PC-3 (cell line): Measurements from ENCODE around the gene NAP1L1. TPM values are rescaled to one million over a fixed set of nuclear protein-coding genes. Genes with fewer than 3 reads are reported as not detected.
A peak's percentile ranks its signal among the peaks of the same experiment; 100 is the strongest.

Source experiments
- ATAC-seq: fragments of 200-7000 bp; cut with Tn5 transposase; 2 replicates; pipeline ENCODE4 v1.9.1; 2020; ENCODE audit warnings: mild to moderate bottlenecking, moderate library complexity
- BruUV-seq: library from RNA; stranded (reverse); fragments of 400-500 nt; replicated peaks from 2 replicates; lab custom pipeline; 2021; lab: Mats Ljungman, UMichigan
- CTCF ChIA-PET: fragments of 300-600 bp; sonication (Branson Sonifier 250); formaldehyde crosslinking; loops from one replicate; lab custom pipeline; 2022; ENCODE audit warnings: antibody characterized with exemption; lab: Charles Lee
- POLR2A ChIA-PET: fragments of 300-600 bp; sonication (Branson Sonifier 250); formaldehyde crosslinking; loops from one replicate; lab custom pipeline; 2022; ENCODE audit warnings: antibody characterized with exemption; ENCODE audit not compliant: unreplicated experiment; lab: Charles Lee
- DNase-seq: peaks from one replicate; pipeline ENCODE4 v3.0.0-alpha.2; 2015
- H2AFZ ChIP-seq: fragments of 300-600 bp; sonication (generic); 2 replicates; pipeline ENCODE4 v1.6.0; 2016; ENCODE audit warnings: antibody characterized with exemption, low read length
- H3F3A ChIP-seq: fragments of 300-600 bp; sonication (generic); one replicate; pipeline ENCODE4 v1.6.0; 2017; ENCODE audit warnings: antibody characterized with exemption, low read length, control low read depth, mild to moderate bottlenecking; ENCODE audit not compliant: unreplicated experiment
- H3K27ac ChIP-seq: fragments of 300-600 bp; sonication (generic); 2 replicates; pipeline ENCODE4 v1.5.1; 2016; ENCODE audit warnings: mild to moderate bottlenecking, low read length
- H3K27me3 ChIP-seq: fragments of 300-600 bp; sonication (generic); 2 replicates; pipeline ENCODE4 v1.6.1; 2016; ENCODE audit warnings: low read length, mixed read lengths
- H3K36me3 ChIP-seq: fragments of 300-600 bp; sonication (generic); 2 replicates; pipeline ENCODE4 v1.6.1; 2016; ENCODE audit warnings: low read depth, mixed run types, low read length, mixed read lengths
- H3K4me1 ChIP-seq: fragments of 300-600 bp; sonication (generic); 2 replicates; pipeline ENCODE4 v1.5.1; 2016; ENCODE audit warnings: low read length; ENCODE audit not compliant: insufficient read depth
- H3K4me2 ChIP-seq: fragments of 300-600 bp; sonication (generic); 2 replicates; pipeline ENCODE4 v1.6.0; 2016; ENCODE audit warnings: low read length
- H3K4me3 ChIP-seq: fragments of 300-600 bp; sonication (generic); 2 replicates; pipeline ENCODE4 v1.5.1; 2016; ENCODE audit warnings: mild to moderate bottlenecking, low read length, mixed read lengths
- H3K79me2 ChIP-seq: fragments of 300-600 bp; sonication (generic); 2 replicates; pipeline ENCODE4 v1.6.1; 2017; ENCODE audit warnings: low read length, mixed read lengths
- H3K9ac ChIP-seq: fragments of 300-600 bp; sonication (generic); 2 replicates; pipeline ENCODE4 v1.6.0; 2016; ENCODE audit warnings: mild to moderate bottlenecking, low read length
- H3K9me2 ChIP-seq: fragments of 300-600 bp; sonication (generic); replicated peaks from 2 replicates; pipeline ENCODE4 v1.6.1; 2016; ENCODE audit warnings: mixed run types, low read length, mixed read lengths
- H3K9me3 ChIP-seq: fragments of 300-600 bp; sonication (generic); 2 replicates; pipeline ENCODE4 v1.6.1; 2016; ENCODE audit warnings: low read length, mixed read lengths
- H4K20me1 ChIP-seq: fragments of 300-600 bp; sonication (generic); 2 replicates; pipeline ENCODE4 v1.6.1; 2016; ENCODE audit warnings: low read length, mixed read lengths
- CTCF ChIP-seq: fragments of 300-600 bp; sonication (generic); conservative IDR thresholded peaks from 2 replicates; pipeline ENCODE4 v1.5.1; 2017; ENCODE audit warnings: antibody characterized with exemption, low read depth, mild to moderate bottlenecking, low read length
- EZH2 ChIP-seq: fragments of 300-600 bp; sonication (generic); IDR thresholded peaks from one replicate; pipeline ENCODE4 v1.6.1; 2017; ENCODE audit warnings: antibody characterized with exemption, mild to moderate bottlenecking, low read length; ENCODE audit not compliant: unreplicated experiment
- EZH2phosphoT487 ChIP-seq: fragments of 300-600 bp; sonication (generic); IDR thresholded peaks from 2 replicates; pipeline ENCODE4 v1.6.1; 2018; ENCODE audit warnings: mild to moderate bottlenecking, antibody characterized with exemption, low read length, borderline replicate concordance
- intact Hi-C: fragments of 100-400 bp; cut with micrococcal nuclease; formaldehyde crosslinking; loops from 2 replicates; pipeline ENCODE4 v1.9.0; 2023
- total RNA-seq: library from RNA; depleted of rRNA; stranded (reverse); fragments of >200 nt; gene quantifications from 2 replicates; pipeline ENCODE4 v1.2.3, GENCODE V29; 2014

NAP1L1 gene
- total RNA-seq, 1 experiment from 2014 or later = 200 TPM

- ChIA-PET POLR2A (interaction anchor here (0.5 to 2.2 kb wide), 24 partner anchors 8 to 555 kb away, joined by 3 to 21 read pairs (median 4); no protein-coding TSS in a partner anchor), CTCF (interaction anchor here (0.6 to 1.0 kb wide), 6 partner anchors 169 to 520 kb away, joined by 3 to 4 read pairs (median 3); partner anchors contain the start of gene KRR1)
- Histone ChIP-seq H3K4me1 (peaks cover 34% of the 10 kb centered on the region), H3K9me3 (no peaks in the 10 kb centered on the region), H3K36me3 (peaks cover 36% of the 10 kb centered on the region), H3F3A (peaks cover 32% of the 10 kb centered on the region), H4K20me1 (peaks cover 36% of the 10 kb centered on the region), H3K27me3 (no peaks in the 10 kb centered on the region), H3K27ac (peak within 1 kb of the TSS; percentile 94), H3K4me2 (peak within 1 kb of the TSS; percentile 93), H3K9me2 (no peaks in the 10 kb centered on the region), H3K9ac (peak within 1 kb of the TSS; percentile 98), H3K79me2 (peaks cover 98% of the 10 kb centered on the region), H3K4me3 (peak within 1 kb of the TSS; percentile 97), H2AFZ (peak within 1 kb of the TSS; percentile 59)
- no TSS peak for BruUV-seq
- intact Hi-C loops = loop anchor here (10.0 kb wide), 1 partner anchor 553 kb away; no protein-coding TSS in a partner anchor
- TF ChIP-seq CTCF (peak; percentile 34; the same call in 1 of the 2 replicates), EZH2 (no peak)
- peak; percentile 98 for DNase-seq
- ATAC-seq = peak; percentile 75
These were observed 53.0 kb downstream of the NAP1L1 start, which contains the start of gene PHLDA1 for GRCh38 chr12:76031414-76032042. Gene PHLDA1, minus strand, starts transcription at chr12:76031776.

GRCh38 chr12:76031081-76031413, 53.4 kb downstream of the NAP1L1 start:
- TF ChIP-seq EZH2 (no peak), EZH2phosphoT487 (no peak), CTCF (no peak)
- DNase-seq (peak; percentile 31), ATAC-seq (no peak)
- POLR2A ChIA-PET = interaction anchor here (0.5 to 2.2 kb wide), 16 partner anchors 8 to 555 kb away, joined by 3 to 21 read pairs (median 4); no protein-coding TSS in a partner anchor
- Histone ChIP-seq H3K27ac (peak overlapping the region; percentile 94), H4K20me1 (peaks cover 37% of the 10 kb centered on the region), H3K4me2 (peak overlapping the region; percentile 93), H3K79me2 (peaks cover 95% of the 10 kb centered on the region), H3K36me3 (peaks cover 36% of the 10 kb centered on the region), H3F3A (peaks cover 36% of the 10 kb centered on the region), H3K9me3 (no peaks in the 10 kb centered on the region), H3K9me2 (no peaks in the 10 kb centered on the region), H3K27me3 (no peaks in the 10 kb centered on the region), H3K9ac (peak overlapping the region; percentile 98), H3K4me1 (peaks cover 39% of the 10 kb centered on the region), H2AFZ (no peak overlapping the region), H3K4me3 (peak overlapping the region; percentile 97)
- CTCF ChIA-PET = interaction anchor here (0.7 to 1.0 kb wide), 4 partner anchors 168 to 506 kb away, joined by 3 to 4 read pairs (median 4); no protein-coding TSS in a partner anchor
- BruUV-seq = no TSS peak
- intact Hi-C loops = loop anchor here (10.0 kb wide), 1 partner anchor 554 kb away; no protein-coding TSS in a partner anchor
